ENCODE results near the gene MTCH1. TPM values are rescaled to one million over a fixed set of nuclear protein-coding genes. Genes with fewer than 3 reads are reported as not detected.
"Not testable (repeated sequence)": the region's sequence is repeated elsewhere in the genome, so short reads cannot be mapped to it uniquely, and the experiment has no call there.

MTCH1 gene
- total RNA-seq, 2 experiments from 2014 or later, result 114 to 117 TPM

GRCh38 chr6:36944650-36945049 lies 41.3 kb downstream of the MTCH1 start:
- POLR2A ChIA-PET, result no interaction called here

GRCh38 chr6:36942329-36942728 lies 43.7 kb downstream of the MTCH1 start:
- CTCF ChIA-PET, result not testable (repeated sequence)

More at GRCh38 chr6:36944650-36945049, 41.3 kb downstream of the MTCH1 start:
- CTCF ChIA-PET, result no interaction called here

GRCh38 chr6:36941561-36941960 lies 44.4 kb downstream of the MTCH1 start:
- CTCF ChIA-PET, POLR2A ChIA-PET: not testable (repeated sequence)

More at GRCh38 chr6:36942329-36942728, 43.7 kb downstream of the MTCH1 start:
- POLR2A ChIA-PET, result not testable (repeated sequence)

GRCh38 chr6:36940027-36940426 lies 46.0 kb downstream of the MTCH1 start:
- CTCF ChIA-PET, result interaction anchor here (1.1 kb wide), 1 partner anchor 10 kb away, joined by 3 read pairs; no protein-coding TSS in a partner anchor
- POLR2A ChIA-PET, result no interaction called here

- CTCF ChIA-PET, POLR2A ChIA-PET: not testable (repeated sequence)
These were observed 47.0 kb downstream of the MTCH1 start for GRCh38 chr6:36939005-36939404.

DNA sequence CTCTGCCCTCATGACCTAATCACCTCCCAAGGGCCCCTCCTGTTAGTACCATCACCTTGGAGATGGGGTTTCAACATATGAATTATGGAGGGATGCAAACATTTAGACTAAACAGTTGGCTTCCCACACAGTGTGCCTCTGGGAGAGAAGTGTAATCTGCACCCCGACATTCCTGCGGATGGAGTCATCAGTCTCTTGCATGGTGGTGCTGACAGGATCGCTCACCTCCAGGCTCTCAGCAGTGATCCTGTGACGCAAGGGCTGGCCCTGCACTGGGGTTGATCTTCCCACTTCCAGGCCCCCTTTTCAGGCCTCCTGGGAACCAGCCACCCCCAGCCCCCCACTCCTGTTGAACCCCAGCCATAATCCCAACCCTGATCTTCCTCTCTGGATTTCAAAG lies 47.5 kb downstream of the MTCH1 start:
- POLR2A ChIA-PET, result no interaction called here
- CTCF ChIA-PET, result no interaction called here

DNA sequence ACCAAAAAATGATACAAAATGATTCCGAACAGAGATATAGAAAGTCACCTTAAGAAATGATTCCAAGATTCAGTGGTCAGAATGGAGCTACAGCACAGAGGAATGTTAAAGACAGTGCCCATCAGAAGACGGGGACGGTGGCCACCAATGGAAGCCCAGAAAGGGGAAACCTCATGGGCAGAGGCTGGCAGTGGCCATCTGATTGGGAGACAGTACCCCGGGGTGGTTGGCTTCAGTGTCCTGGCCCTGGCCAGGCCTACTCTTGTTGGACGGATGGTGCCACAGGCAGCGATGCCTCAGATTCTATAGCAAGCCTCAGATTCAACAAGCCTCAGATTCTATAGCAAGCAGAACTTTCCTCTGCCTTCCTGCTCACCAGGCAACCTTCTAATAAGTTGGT lies 48.1 kb downstream of the MTCH1 start:
- POLR2A ChIA-PET, result no interaction called here
- CTCF ChIA-PET, result interaction anchor here (1.2 kb wide), 1 partner anchor 10 kb away, joined by 3 read pairs; no protein-coding TSS in a partner anchor

- POLR2A ChIA-PET, result no interaction called here
- CTCF ChIA-PET, result interaction anchor here (0.7 to 1.2 kb wide), 2 partner anchors 11 to 234 kb away, joined by 3 read pairs; no protein-coding TSS in a partner anchor
These were observed 49.2 kb downstream of the MTCH1 start for GRCh38 chr6:36936824-36937223.

DNA sequence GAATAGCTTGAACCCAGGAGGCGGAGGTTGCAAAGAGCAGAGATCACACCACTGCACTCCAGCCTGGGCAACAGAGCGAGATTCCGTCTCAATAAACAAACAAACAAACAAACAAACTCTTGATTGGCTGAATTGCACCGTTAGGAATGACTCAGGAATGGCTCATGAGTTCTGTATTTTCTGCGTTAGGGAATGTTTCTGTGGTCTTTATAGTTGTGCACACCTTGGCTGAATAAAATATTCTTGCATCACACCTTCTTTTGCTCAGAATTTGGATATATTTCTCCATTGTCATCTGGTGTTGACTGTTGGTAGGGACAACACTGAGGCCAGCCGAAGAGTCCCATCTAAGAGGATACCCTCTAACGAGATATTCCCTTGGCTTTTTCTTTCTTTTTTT lies 51.1 kb downstream of the MTCH1 start:
- POLR2A ChIA-PET, result no interaction called here
- CTCF ChIA-PET, result no interaction called here

- POLR2A ChIA-PET, result no interaction called here
- CTCF ChIA-PET, result no interaction called here
These were observed 52.5 kb downstream of the MTCH1 start for GRCh38 chr6:36933519-36933918.

GRCh38 chr6:36933102-36933501 lies 52.9 kb downstream of the MTCH1 start:
- ChIA-PET POLR2A (interaction anchor here (0.6 kb wide), 1 partner anchor 50 kb away, joined by 3 read pairs; no protein-coding TSS in a partner anchor), CTCF (no interaction called here)

DNA sequence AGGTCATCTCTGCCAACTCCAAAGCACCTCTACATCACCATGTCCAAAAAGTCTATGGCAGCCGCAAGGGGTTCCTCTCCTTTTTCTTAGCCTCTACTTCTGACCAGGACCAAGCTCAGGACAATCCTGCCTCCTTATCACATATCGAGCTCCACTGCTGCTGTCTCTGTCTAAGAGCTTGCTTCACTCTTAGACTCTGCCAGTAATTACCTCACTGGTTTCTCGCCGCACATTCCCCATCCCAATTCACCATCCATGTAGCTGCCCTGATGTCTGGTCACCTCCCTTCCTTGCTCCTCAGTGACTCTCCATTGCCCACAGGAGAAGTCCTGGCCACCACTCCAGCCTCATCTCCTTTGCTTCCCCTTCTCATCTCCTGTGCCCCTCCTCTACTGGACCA lies 55.5 kb downstream of the MTCH1 start:
- ChIA-PET CTCF (no interaction called here), POLR2A (no interaction called here)

DNA sequence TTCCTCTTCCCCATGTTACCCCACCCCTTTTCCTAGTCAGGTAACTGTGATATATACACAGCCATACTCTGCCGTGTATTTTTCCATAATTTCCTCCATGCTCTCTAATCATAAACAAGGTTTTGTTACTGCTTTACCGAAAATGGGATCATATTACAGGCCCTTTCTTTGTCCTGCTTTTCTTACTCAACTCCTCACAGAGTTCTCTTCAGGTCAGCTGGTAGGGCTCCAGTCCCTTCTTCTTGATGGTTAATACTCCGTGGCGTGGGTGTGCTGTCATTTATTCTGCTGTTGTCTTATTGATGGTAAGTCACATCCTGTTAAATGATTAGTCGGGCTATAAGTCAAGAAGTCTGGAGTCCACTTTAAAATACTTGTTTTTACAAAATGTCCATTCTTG lies 56.4 kb downstream of the MTCH1 start:
- POLR2A ChIA-PET, result no interaction called here
- CTCF ChIA-PET, result no interaction called here

DNA sequence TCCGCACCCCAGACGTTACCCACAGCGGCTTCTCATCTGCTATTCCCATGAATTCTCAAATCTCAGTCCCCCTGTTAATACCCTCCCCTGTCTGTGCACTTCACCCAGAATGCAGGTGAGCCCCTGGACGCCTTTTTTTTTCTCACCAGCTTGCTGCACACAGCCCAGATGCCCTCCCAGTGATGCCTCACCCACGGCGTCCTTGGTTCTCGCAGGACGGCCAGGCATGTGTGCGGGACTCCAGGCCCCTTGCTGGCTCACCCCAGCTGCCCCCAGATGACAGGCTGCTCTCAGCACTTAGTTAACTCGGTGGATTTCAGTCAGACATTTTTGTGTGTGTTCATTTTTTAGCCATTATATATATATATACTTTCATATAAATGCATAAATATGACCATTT lies 56.8 kb downstream of the MTCH1 start:
- POLR2A ChIA-PET, result no interaction called here
- CTCF ChIA-PET, result no interaction called here

DNA sequence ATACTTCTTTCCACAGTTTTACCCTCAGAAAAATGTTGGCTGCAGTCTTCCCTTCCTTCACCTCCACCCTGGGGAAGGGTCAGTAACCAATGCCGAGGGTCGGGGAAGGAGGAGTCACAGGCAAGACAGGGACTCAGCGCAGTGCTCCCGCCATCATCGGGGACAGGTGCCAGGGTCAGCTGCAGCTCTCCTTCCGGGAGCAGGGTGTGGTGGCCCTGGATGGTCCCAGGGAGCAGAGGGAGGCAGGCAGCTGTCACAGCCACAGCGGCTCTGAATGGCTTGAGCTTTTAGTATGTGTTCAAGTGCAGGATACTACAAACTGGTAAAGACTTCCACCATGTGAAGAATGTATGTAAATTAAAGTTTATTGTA lies 57.5 kb downstream of the MTCH1 start:
- ChIA-PET CTCF (interaction anchor here (0.6 kb wide), 1 partner anchor 310 kb away, joined by 3 read pairs; no protein-coding TSS in a partner anchor), POLR2A (no interaction called here)

GRCh38 chr6:36927691-36928546 lies 58.1 kb downstream of the MTCH1 start:
- ChIA-PET POLR2A (no interaction called here), CTCF (interaction anchor here (0.6 to 2.1 kb wide), 5 partner anchors 16 to 309 kb away, joined by 3 to 5 read pairs (median 3); partner anchors contain the start of gene MTCH1)

- ChIA-PET CTCF (interaction anchor here (0.8 to 2.1 kb wide), 6 partner anchors 15 to 144 kb away, joined by 3 to 5 read pairs (median 3); partner anchors contain the start of gene MTCH1), POLR2A (interaction anchor here (1.3 kb wide), 1 partner anchor 135 kb away, joined by 3 read pairs; no protein-coding TSS in a partner anchor)
These were observed 59.1 kb downstream of the MTCH1 start for GRCh38 chr6:36926708-36927513.

- ChIA-PET CTCF (interaction anchor here (1.3 to 1.7 kb wide), 2 partner anchors 40 to 143 kb away, joined by 3 read pairs; partner anchors contain the start of gene C6orf89), POLR2A (interaction anchor here (0.6 to 1.3 kb wide), 2 partner anchors 59 to 134 kb away, joined by 3 read pairs; no protein-coding TSS in a partner anchor)
These were observed 60.2 kb downstream of the MTCH1 start for GRCh38 chr6:36925809-36926208.

DNA sequence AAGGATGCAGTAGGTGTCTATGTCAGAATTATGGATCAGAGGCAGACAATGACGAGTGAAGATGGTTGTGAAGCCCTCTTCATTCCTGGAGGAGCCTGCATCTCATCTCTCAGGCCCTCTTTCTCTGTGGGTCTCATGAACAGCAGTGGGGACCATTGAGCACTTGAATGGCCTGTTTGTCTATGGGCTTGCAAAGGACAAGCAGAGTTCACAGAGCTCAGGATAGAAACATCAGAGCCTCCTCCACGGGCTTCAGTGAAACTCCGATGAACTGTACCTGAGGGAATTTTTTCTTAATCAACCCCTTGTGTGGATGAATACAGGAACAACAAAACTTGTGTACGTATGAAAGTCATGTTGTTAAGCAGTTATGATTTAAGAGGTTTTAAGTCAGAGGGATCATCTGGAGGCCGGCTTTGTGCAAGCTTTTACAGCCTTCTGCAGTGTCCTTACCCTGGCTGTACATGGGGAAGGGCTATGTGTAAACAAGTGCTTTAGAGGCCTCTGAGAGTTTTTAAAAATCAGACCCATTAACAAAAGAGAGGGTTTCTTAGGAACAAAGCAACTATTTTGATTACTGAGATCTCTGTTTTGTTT lies 61.1 kb downstream of the MTCH1 start:
- POLR2A ChIA-PET, result interaction anchor here (0.6 kb wide), 1 partner anchor 60 kb away, joined by 3 read pairs; no protein-coding TSS in a partner anchor
- CTCF ChIA-PET, result interaction anchor here (1.2 to 1.7 kb wide), 3 partner anchors 39 to 142 kb away, joined by 3 read pairs; partner anchors contain the start of gene C6orf89

DNA sequence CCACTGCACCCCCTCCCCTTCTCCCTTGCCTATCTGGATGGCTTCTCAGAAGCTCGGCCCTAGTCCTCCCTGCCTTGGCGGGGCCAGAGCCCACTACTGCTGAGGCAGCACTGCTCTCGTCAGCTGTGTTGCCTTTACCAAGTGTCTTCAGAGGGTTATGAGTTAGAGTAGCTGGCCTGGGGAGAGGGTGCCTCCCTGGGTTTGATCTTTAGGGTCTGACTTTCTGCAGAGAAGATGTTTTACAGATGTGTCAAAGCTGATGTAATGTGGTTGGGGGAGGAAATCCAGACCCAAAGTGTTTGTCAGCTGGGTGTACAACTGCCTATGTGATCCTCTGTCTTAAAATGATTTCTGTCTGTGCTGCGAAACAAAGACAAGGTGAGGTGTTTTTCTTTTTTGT lies 61.9 kb downstream of the MTCH1 start:
- POLR2A ChIA-PET, result no interaction called here

More for the DNA sequence above, 61.9 kb downstream of the MTCH1 start:
- CTCF ChIA-PET, result interaction anchor here (1.2 kb wide), 1 partner anchor 45 kb away, joined by 3 read pairs; no protein-coding TSS in a partner anchor
